Measurements from ENCODE around the gene COPS3. TPM values are rescaled to one million over a fixed set of nuclear protein-coding genes. Genes with fewer than 3 reads are reported as not detected.

The COPS3 gene
- total and polyA plus RNA-seq, 9 of the 15 experiments (the other 6 are each of a cell fraction or from before 2014, with no cell fraction given): 92.4 to 295 (median 167) TPM

DNA sequence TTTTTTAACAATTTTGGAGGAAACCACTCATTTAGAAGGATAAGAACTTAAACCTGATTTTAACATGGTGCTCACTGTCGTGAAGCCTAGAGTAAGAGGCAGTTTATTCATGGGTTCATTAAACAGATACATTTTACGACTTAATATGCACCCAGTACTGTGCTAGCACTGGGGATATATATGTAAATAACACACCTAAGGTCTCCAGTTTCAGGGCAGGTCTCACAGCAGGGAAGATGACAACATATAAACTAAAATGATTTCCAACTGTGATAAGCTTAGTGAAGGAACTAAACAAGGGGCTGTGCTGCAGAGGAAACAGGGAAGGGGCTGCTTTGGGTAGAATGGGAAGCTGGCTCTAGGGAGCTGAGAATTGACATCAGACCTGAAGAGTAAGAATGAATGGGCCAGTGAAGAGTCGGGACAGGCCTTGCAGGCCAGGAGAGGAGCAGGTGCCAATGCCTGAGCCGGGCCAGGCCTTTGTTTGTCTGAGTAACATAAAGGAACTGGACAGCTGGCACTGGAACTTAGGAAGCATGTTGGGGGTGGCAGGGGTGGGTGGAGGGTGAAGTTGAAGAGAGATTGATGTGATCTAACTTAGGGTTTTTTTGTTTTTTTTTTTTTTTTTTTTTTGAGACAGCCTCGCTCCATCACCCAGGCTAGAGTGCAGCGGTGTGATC lies 34.2 kb upstream of the COPS3 start:
- Histone ChIP-seq H3K27me3 (ENCODE audit: control insufficient read depth in 2 of 2, insufficient read depth in 2 of 2, low read length in 2 of 2) (no peaks in the 10 kb centered on the region), H2AFZ (ENCODE audit: low read depth, low read length) (no peak overlapping the region), H4K20me1 (replicated peaks; ENCODE audit: control insufficient read depth, insufficient read depth, low read length) (no peaks in the 10 kb centered on the region), H3K9ac (ENCODE audit: insufficient read depth in 1 of 2, low read depth in 2 of 2, low read length in 2 of 2) (no peak overlapping the region; a peak in 1 of 4 replicates), H3K4me3 (no peak overlapping the region), H3K79me2 (ENCODE audit: control insufficient read depth, insufficient read depth, low read length) (no peaks in the 10 kb centered on the region), H3K27ac (ENCODE audit: extremely low read depth, low read depth, low read length) (no peak overlapping the region), H3K4me1 (replicated peaks in 1 of 2; ENCODE audit: control insufficient read depth in 2 of 2, insufficient read depth in 2 of 2, low read length in 2 of 2) (peaks cover 0 to 2% of the 10 kb centered on the region in 2 experiments; a peak in 1 of 5 replicates), H3K36me3 (ENCODE audit: control insufficient read depth, insufficient read depth, low read length) (peaks cover 12% of the 10 kb centered on the region; the same call in 1 of the 3 replicates), H3K9me3 (replicated peaks; ENCODE audit: control insufficient read depth, insufficient read depth, low read depth, low read length) (no peaks in the 10 kb centered on the region; the same call in 1 of the 2 replicates), H3K4me2 (ENCODE audit: insufficient read depth, low read length) (no peak overlapping the region), H3K9me1 (ENCODE audit: control insufficient read depth, insufficient read depth, low read length) (no peaks in the 10 kb centered on the region)
- FAIRE-seq (peak; percentile 44), ATAC-seq (no peak), DNase-seq (ENCODE audit: extremely low read depth in 1 of 4, low spot score in 3 of 4) (no peak)
- WGBS (ENCODE audit: insufficient coverage, low coverage, missing lambda C conversion rate): 81% methylated on average over 3 of the region's 6 CpGs
- TF ChIP-seq POLR2H (tag; IDR thresholded peaks at IDR 0.05; ENCODE audit: low read depth): no peak
- no peak for TF ChIP-seq ZNF174 (CRISPR knock-in tag; IDR thresholded peaks at IDR 0.05)
- TF ChIP-seq ZNF12 (CRISPR knock-in tag; IDR thresholded peaks at IDR 0.05): no peak
- no peak for TF ChIP-seq ZNF316 (IDR thresholded peaks at IDR 0.05)
- TF ChIP-seq KDM1A (IDR thresholded peaks at IDR 0.05): no peak
- TF ChIP-seq ZNF23 (CRISPR knock-in tag; IDR thresholded peaks at IDR 0.05): no peak
- TF ChIP-seq GMEB1 (CRISPR knock-in tag; IDR thresholded peaks at IDR 0.05): no peak
- no TSS peak for BruUV-seq (replicated peaks)
- POLR2A ChIA-PET: interaction anchor here (0.7 to 1.1 kb wide), 2 partner anchors 11 to 42 kb away, joined by 3 to 4 read pairs; no protein-coding TSS in a partner anchor
- intact Hi-C loops (cut with micrococcal nuclease) (loop anchor here (10.0 kb wide), 1 partner anchor 170 kb away; no protein-coding TSS in a partner anchor), in situ Hi-C loops (cut with MboI) (no loop called here)
- CTCF ChIA-PET (ENCODE audit: low intra/inter-chr PET ratio): no interaction called here

Data from K562 (cell line).